Skeletal muscle cell (primary cell): ENCODE results near the gene RIC1.
"Not testable (repeated sequence)": the region's sequence is repeated elsewhere in the genome, so short reads cannot be mapped to it uniquely, and the experiment has no call there.

ENCODE experiments used
- DNase-seq: peaks from one replicate; pipeline ENCODE4 v3.0.0-alpha.2; 2010; ENCODE audit warnings: low read depth
- H3K4me3 ChIP-seq: 2 replicates; pipeline ENCODE4 v1.5.1; 2011; ENCODE audit warnings: low read depth, mild to moderate bottlenecking, control low read depth, low read length, moderate library complexity

The RIC1 gene

DNA sequence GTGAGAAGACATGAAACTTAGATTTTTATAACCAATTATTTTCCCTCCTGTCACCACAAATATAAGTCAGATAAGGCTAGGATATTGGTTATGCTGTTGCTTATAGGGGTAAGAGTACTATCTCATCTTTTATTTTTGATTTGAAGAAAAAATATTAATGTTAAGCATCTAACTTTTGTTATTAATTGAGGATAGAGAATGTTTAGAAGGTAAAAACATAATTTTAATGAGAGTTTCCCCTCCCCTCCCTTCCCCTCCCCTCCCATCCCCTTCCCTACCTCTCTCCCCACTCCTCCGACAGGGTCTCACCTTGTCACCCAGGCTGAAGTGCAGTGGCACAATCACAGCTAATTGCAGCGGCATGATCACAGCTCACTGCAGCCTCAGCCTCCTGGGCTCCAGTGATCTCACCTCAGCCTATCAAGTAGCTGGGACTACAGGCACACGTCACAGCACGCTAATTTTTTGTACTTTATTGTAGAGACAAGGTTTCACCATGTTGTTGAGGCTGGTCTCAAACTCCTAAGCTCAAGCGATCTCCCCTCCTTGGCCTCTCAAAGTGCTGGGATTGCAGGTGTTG is 86.7 kb downstream of the RIC1 start:
- no peak for DNase-seq
- no peak overlapping the region for H3K4me3 ChIP-seq

- not testable (repeated sequence) for H3K4me3 ChIP-seq, DNase-seq
Observed at GRCh38 chr9:5717434-5717833, 88.5 kb downstream of the RIC1 start.

DNA sequence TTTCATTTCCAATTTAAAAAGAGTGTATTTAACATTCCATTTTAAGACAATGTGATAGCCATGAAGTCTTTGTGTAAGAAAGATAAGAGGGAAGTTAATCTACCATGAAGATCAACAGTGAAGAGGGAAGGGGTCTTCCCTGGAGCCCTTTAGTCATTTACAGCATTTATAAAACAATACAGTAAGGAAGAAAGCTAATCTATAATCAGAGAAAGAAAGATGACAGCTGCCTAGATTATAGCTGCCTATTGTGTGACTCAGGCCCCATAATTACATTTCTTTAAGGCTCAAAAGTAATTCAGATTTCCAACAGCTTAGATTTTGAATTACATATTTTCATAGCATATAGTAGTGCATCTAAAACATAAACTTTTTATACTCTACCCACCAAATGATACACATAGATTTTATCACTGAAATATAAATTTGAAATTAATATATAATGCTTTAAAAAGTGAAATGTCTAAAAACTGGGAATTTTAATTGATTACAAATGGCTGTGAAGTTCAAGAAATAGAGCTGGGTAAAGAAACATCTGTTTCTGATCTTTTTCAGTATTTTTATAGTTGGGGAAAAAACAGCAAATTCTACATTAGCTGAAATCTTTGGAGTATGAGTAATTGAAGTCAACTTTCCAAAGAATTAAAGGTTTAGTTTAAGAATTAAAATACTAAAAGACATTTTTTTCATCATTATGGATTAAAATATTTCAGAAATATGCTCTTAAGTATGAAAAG is 89.6 kb downstream of the RIC1 start:
- no peak for DNase-seq

DNA sequence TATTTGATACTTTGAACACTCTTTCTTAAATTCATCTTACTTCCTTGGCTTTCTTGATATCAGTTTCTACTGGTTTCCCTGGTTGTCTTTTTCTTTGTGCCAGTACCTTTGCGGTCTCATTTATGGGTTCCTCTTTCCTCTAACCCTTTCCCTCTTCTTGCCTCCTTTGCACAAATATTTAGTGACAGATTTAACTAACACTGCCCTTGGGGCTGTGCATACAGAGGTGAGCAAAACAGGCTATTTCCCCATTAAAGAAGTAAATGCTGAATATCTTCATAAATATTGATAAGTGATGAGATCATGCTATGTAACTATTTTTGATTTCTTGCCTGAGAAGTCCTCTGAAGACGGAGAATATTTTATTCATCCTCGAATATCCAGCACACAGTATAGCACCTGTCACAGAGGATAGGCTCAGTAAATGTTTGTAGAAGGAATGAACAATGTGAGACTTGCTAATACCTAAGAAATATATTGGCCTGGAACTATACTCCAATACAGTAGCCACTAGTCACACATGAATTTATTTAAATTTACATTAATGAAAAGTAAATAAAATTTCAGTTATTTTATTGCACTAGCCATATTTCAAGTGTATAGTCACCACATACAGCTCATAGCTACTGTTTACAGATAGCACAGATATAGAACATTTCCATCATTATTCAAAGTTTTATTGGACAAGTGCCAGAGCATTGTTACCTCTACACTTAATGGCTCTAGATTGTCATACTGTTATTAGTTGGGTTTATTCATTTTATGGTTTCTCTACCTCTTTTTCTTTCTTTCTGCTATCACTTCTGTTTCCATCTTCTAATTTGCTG is 90.4 kb downstream of the RIC1 start:
- no peak for DNase-seq

More for the DNA sequence above, 89.6 kb downstream of the RIC1 start:
- H3K4me3 ChIP-seq: no peak overlapping the region

GRCh38 chr9:5720151-5720550 is 91.2 kb downstream of the RIC1 start:
- no peak overlapping the region for H3K4me3 ChIP-seq
- DNase-seq: no peak

More for the DNA sequence above, 90.4 kb downstream of the RIC1 start:
- no peak overlapping the region for H3K4me3 ChIP-seq

DNA sequence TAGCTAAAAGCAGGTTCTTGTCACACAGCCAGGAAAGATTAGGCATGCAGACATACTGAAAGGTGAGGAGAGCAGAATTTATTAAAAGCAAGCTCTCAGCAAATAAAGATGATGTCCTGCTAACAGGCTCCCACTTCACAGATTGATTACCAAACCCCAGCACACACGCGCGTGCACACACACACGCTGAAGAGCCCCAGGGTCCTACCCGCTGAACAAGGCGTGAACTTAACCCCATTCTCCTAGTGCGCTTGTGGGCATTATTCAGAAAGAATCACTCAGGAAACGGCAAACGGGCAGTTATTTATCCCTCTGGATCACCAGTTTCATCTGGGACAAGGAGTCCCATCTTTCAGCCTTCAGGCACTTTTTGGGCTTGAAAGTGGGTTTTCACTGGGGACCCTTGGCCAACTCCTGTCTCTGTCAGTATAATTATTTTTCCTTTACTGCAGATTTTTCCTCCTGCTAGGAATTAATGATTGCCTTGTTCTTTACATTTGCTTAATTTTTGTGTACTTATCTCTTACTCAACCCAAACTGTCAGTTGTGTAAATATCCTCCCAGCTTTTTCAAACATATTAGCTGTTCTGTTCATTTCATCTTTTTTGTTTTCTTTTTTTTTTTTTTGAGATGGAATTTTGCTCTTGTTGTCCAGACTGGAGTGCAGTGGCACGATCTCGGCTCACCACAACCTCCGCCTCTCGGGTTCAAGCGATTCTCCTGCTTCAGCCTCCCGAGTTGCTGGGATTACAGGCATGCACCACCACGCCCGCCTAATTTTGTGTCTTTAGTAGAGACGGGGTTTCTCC is 92.6 kb downstream of the RIC1 start:
- no peak for DNase-seq
- no peak overlapping the region for H3K4me3 ChIP-seq

DNA sequence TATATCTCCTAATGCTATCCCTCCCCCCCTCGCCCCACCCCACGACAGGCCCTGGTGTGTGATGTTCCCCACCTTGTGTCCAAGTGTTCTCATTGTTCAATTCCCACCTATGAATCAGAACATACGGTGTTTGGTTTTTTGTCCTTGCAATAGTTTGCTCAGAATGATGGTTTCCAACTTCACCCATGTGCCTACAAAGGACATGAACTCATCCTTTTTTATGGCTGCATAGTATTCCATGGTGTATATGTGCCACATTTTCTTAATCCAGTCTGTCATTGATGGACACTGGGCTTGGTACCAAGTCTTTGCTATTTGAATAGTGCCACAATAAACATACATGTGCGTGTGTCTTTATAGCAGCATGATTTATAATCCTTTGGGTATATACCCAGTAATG is 93.8 kb downstream of the RIC1 start:
- not testable (repeated sequence) for DNase-seq, H3K4me3 ChIP-seq

- no peak for DNase-seq
- H3K4me3 ChIP-seq: no peak overlapping the region
Observed at GRCh38 chr9:5735072-5735471, 106.2 kb downstream of the RIC1 start.

- no peak overlapping the region for H3K4me3 ChIP-seq
- DNase-seq: no peak
Observed at GRCh38 chr9:5736563-5737346, 107.8 kb downstream of the RIC1 start.

- H3K4me3 ChIP-seq: no peak overlapping the region
- DNase-seq: no peak
Observed at GRCh38 chr9:5743109-5743508, 114.2 kb downstream of the RIC1 start.

- no peak for DNase-seq
- H3K4me3 ChIP-seq: no peak overlapping the region
Observed at GRCh38 chr9:5748438-5748837, 119.5 kb downstream of the RIC1 start.

DNA sequence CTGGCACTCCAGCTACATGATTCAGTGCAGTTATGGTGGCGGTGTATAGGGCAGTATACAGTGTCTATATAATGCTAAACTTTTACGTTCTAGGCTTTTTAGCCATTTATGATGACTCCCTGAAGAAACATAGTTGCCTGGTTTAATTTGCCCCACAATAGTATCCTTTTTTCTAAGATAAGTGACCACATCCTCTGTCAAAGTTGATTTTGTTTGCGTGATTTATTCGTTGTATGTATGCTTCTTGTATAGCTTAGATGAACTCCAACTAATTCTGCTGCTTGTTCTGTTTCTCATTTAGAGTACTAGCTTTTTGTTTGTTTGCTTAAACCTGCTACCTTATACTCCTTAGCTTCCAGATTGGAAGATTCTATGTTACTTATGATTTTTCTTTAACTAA is 120.4 kb downstream of the RIC1 start:
- DNase-seq: no peak
- H3K4me3 ChIP-seq: no peak overlapping the region

DNA sequence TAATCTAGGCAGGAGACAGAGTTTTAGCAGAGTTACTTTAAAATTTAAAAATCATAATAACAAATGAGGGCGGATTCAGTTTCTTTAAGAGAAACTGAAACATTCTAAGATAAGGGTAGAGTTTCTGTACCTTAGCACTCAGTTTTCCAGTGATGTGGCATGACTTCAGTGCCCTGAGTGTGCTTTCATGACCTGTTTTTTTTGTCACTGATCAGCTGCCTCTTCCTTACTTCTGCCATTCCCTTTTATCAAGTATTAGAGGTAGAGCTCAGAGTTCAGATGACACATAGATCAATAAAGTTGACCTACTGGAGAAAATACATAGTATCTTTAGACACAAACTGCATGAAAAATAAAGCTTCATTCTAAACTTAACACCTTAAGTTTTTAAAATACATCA is 121.7 kb downstream of the RIC1 start:
- no peak for DNase-seq
- no peak overlapping the region for H3K4me3 ChIP-seq

- no peak for DNase-seq
- H3K4me3 ChIP-seq: no peak overlapping the region
Observed at GRCh38 chr9:5756633-5757032, 127.7 kb downstream of the RIC1 start.

GRCh38 chr9:5760338-5760737 is 131.4 kb downstream of the RIC1 start:
- no peak overlapping the region for H3K4me3 ChIP-seq
- DNase-seq: no peak

DNA sequence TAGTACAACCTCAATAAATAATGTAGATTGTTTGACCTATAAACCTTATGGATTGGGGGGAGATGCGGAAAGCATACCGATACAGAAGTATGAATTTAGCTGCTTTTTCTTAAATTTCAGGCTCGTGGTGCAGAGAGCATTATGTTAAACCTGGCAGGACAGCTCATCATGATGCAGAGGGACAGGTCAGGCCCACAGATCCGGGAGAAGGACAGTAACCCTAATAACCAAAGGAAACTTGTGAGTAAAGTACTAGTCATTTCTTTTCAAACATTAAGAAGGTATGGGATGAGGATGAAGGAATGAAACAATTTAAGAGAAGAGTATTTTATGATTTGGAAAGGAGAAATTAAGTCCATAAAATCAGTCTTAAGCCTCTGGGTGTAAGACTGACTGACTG is 133.5 kb downstream of the RIC1 start:
- H3K4me3 ChIP-seq: no peak overlapping the region
- DNase-seq: no peak

DNA sequence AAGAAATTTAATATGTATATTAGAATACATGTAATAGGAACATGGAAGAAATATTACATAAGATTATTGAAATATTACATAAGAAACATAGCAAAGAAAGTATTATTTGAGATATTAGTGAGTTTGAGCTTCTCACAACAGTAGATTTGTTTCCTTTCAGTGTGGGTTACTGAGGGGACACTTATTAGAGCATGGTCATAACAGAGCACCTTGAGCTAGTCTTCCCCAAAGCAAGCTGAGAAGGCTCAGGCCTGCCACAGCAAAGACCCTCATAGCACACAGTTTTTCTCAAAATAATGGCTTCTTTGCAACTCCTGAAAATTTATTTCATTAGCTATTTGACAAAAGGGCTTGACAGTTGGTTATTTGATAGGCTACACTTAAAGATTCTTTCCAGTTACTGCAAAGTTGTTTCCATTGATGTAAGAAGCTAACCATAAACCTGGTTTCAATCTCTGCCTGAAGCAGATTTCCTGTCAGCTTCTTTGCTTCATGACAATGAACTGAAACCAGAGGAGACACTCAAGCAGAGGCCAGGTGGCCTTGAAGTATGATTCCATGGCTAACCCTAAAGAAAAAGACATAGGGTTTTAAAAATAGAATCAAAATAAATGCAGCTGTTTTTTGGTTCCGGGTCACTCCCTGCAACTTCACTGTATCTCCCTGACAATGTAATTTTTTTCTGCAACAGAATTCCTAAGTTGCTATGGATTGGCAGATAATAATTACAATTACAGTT is 135.4 kb downstream of the RIC1 start:
- no peak for DNase-seq
- H3K4me3 ChIP-seq: no peak overlapping the region
